Medulla oblongata (tissue), 1 donor: ENCODE results near the gene UMAD1.

Experiments used
- DNase-seq: peaks from one replicate; pipeline ENCODE4 v3.0.0-alpha.2; 2015; ENCODE audit errors: extremely low spot score

Gene UMAD1

DNA sequence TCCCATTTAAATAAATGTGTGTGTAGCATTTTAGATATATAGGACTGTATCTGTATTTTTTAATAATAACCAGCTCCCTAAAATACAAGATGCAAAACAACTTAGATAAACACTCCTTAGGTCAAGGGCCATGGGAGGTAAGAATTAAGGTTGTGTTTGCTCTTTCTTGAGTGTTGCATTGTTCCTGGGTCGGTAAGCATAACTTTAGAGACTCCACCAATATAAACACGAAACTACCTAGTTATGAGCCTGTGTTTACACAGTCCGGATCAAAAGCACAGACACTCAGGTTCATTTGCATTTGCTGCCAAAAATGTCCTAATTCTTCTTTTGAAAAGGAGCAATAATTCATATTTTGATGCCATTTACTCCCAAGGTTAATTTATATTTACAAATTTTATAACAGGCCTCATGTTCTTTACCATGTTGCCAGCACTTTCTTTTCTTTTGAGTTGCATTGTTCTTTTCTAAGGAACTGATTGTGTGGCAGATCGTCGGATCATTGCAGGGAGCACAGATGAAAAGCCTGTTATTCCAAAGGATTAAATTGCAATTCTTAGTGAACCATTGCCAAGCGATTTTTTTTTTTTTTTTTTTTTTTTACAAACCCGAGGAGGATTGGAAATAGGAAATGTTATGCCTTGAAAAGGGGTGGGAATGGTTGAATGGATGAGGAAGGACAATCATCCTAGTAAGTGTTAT lies 282.3 kb downstream of the UMAD1 start:
- DNase-seq, result peak; percentile 35

DNA sequence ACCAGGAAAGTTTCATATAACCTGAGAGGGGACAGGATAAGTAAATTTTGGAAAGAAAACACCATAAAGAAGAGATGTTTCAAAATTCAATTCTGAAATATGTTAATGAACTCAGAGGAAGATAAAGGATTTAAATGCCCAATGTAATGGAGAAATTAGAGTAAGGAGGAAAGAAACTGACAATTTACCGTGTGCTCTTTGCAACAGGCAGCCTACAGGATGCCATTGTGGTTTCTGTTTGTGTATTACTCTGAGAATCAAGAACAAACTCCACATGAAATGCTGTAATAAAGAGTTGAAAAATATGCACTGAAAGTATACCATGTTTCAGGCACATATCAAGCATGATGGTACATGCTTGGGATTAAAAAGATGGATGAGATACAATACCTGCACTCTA lies 283.3 kb downstream of the UMAD1 start:
- DNase-seq, result no peak

DNA sequence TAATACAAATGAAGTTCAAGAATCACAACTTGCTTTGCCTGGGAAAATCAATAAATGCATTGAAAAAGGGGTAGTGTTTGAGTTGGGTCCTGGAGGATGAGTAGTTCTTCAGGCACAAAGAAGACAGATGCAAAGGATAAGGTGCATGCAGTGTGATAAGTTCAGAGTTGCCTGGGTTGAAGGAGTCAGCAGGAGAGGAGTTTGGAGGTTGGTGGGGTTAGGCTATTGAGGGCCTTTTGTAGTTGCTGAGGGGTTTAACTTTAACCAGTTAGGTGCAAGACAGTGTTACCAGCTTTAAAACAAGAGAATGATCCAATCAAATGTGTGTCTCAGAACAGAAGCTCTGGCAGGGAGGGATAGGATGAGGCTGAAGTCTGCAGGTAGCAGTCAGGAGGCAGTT lies 283.8 kb downstream of the UMAD1 start:
- no peak for DNase-seq
